Neural cell (in vitro differentiated cells): Measurements from ENCODE around the gene EIF3D.

Experiments
- CTCF ChIP-seq: fragments of 450-650 bp; IDR thresholded peaks from 2 replicates; pipeline ENCODE4 v1.5.1; 2014; ENCODE audit warnings: antibody characterized with exemption, mild to moderate bottlenecking, moderate library complexity; ENCODE audit not compliant: poor library complexity, severe bottlenecking
- EP300 ChIP-seq: fragments of 450-650 bp; conservative IDR thresholded peaks from 2 replicates; pipeline ENCODE4 v1.6.1; 2014; ENCODE audit warnings: antibody characterized with exemption, mild to moderate bottlenecking, moderate library complexity; ENCODE audit not compliant: poor library complexity, severe bottlenecking
- POLR2AphosphoS5 ChIP-seq: IDR thresholded peaks from 2 replicates; pipeline ENCODE4 v1.6.1; 2012
- REST ChIP-seq: IDR thresholded peaks from 2 replicates; pipeline ENCODE4 v1.6.1; 2012; ENCODE audit warnings: borderline replicate concordance
- TAF1 ChIP-seq: IDR thresholded peaks from 2 replicates; pipeline ENCODE4 v1.6.1; 2012; ENCODE audit warnings: low read depth

DNA sequence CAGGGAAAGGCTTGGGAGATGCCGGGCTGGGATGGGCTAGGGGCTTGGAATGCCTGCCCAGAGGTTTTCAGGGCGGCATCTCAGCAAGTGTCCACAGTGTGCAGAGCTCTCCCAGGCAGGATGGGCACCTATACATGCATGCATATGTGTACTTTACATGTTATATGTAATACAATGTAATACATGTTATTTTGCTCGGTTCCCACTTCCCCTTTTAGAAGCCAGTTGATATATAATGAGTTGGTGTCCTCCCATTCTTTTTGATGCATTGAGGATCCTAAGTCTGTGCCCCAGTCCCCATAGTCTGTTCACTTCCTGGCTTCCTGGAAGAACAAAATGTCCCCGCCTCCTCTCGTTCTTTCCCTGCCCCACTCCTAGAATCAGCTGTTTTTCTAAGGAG, 20.1 kb upstream of the EIF3D start:
- no peak for TF ChIP-seq EP300
- TF ChIP-seq CTCF = no peak
- TF ChIP-seq REST = no peak
- no peak for TF ChIP-seq TAF1
- TF ChIP-seq POLR2AphosphoS5 = no peak
